Gastroesophageal sphincter (tissue), 4 donors: ENCODE measurements around the gene TELO2. TPM values are rescaled to one million over a fixed set of nuclear protein-coding genes. Genes with fewer than 3 reads are reported as not detected.

ENCODE experiments used
- ATAC-seq: fragments of 150-250 bp; one replicate; pipeline ENCODE4 v1.9.1; 2016; ENCODE audit warnings: mild to moderate bottlenecking, moderate library complexity
- H3K27ac ChIP-seq, 4 donors: fragments of 200-600 bp; sonication (generic) in 3 of 4; 1 replicate in 3 of 4; 2 replicates in 1 of 4; pipeline ENCODE4 v1.5.1; 2016 to 2019
- H3K27me3 ChIP-seq: fragments of 200-600 bp; sonication (generic); one replicate; pipeline ENCODE4 v1.5.1; 2019
- H3K36me3 ChIP-seq, 2 donors: fragments of 200-600 bp; sonication (generic); one replicate each; pipeline ENCODE4 v1.5.1; 2019; ENCODE audit warnings: control low read depth in 1 of 2
- H3K4me1 ChIP-seq, 3 donors: fragments of 200-600 bp; sonication (generic); 1 replicate in 2 of 3; 2 replicates in 1 of 3; pipeline ENCODE4 v1.5.1; 2016 to 2019; ENCODE audit warnings: control low read depth in 2 of 3
- H3K4me3 ChIP-seq, 2 donors: fragments of 200-600 bp; sonication (generic); one replicate each; pipeline ENCODE4 v1.5.1; 2019; ENCODE audit warnings: mild to moderate bottlenecking in 1 of 2, moderate library complexity in 1 of 2
- H3K9me3 ChIP-seq, 3 donors: fragments of 200-600 bp; sonication (generic); one replicate each; pipeline ENCODE4 v1.5.1; 2017 to 2019; ENCODE audit warnings: control low read depth in 2 of 3
- CTCF ChIP-seq, 4 experiments: fragments of 200-600 bp in 2 of 4; fragments of 450-650 bp in 2 of 4; sonication (generic) in 1 of 4; IDR thresholded peaks; one replicate each; pipeline ENCODE4 v1.5.1; 2017 to 2019; ENCODE audit warnings: antibody characterized with exemption in 4 of 4, mild to moderate bottlenecking in 2 of 4, moderate library complexity in 2 of 4
- EP300 ChIP-seq: sonication (generic); formaldehyde crosslinking; IDR thresholded peaks from one replicate; pipeline ENCODE4 v1.6.1; 2017; ENCODE audit warnings: antibody characterized with exemption, mild to moderate bottlenecking
- POLR2A ChIP-seq, 2 donors: fragments of 450-650 bp; IDR thresholded peaks; one replicate each; pipeline ENCODE4 v1.6.1; 2017; ENCODE audit warnings: antibody characterized with exemption in 2 of 2, mild to moderate bottlenecking in 2 of 2, moderate library complexity in 1 of 2
- POLR2AphosphoS5 ChIP-seq: sonication (generic); formaldehyde crosslinking; IDR thresholded peaks from one replicate; pipeline ENCODE4 v1.6.1; 2017; ENCODE audit warnings: antibody characterized with exemption
- WGBS, 2 donors: methylation state at CpG; one replicate each; pipeline ENCODE4 v1.1.5; 2018; ENCODE audit warnings: low coverage in 1 of 2; 5-methylcytosine and 5-hydroxymethylcytosine counted together
- total RNA-seq, 4 donors: library from RNA; depleted of rRNA; stranded (reverse); fragments of >200 nt; gene quantifications; one replicate each; pipeline ENCODE4 v1.1.0, GENCODE V29; 2016

The TELO2 gene
- total RNA-seq, 4 donors from 2014 or later, result 10.9 to 33.9 (median 20.8) TPM

GRCh38 chr16:1492082-1492922 lies 858 bp upstream of the TELO2 start:
- peak overlapping the region in 1 of 2 donors; percentile 91 for H3K4me3 ChIP-seq
- no peak for ATAC-seq

GRCh38 chr16:1493746-1494094 lies 560 bp downstream of the TELO2 start:
- H3K36me3 ChIP-seq, result peaks cover 0 to 44% of the 10 kb centered on the region in 2 donors
- H3K27ac ChIP-seq, result peak overlapping the region; percentile 41 to 91 (median 86)
- peak overlapping the region; percentile 55 to 91 for H3K4me3 ChIP-seq
- TF ChIP-seq POLR2A (IDR thresholded peaks at IDR 0.05) (no peak), EP300 (no peak), POLR2AphosphoS5 (no peak), CTCF (IDR thresholded peaks at IDR 0.05) (no peak)
- 0% methylated on average over 2 of the region's 30 CpGs; no CpG with 5 or more reads in 1 of the 2 donors for WGBS, 2 donors
- ATAC-seq, result peak; percentile 9
- no peaks in the 10 kb centered on the region for H3K9me3 ChIP-seq
- H3K4me1 ChIP-seq, result peaks cover 0 to 33% (median 18%) of the 10 kb centered on the region in 3 donors
- H3K27me3 ChIP-seq, result no peaks in the 10 kb centered on the region

More at GRCh38 chr16:1492082-1492922, 858 bp upstream of the TELO2 start:
- Histone ChIP-seq H3K27ac (peak overlapping the region in 3 of 4 donors; percentile 81 to 91 (median 90)), H3K9me3 (no peaks in the 10 kb centered on the region), H3K4me1 (peaks cover 0 to 33% (median 18%) of the 10 kb centered on the region in 3 donors), H3K36me3 (peaks cover 0 to 30% of the 10 kb centered on the region in 2 donors), H3K27me3 (no peaks in the 10 kb centered on the region)
- TF ChIP-seq POLR2AphosphoS5 (no peak), POLR2A (IDR thresholded peaks at IDR 0.05) (no peak), CTCF (IDR thresholded peaks at IDR 0.05) (no peak)
- 77 to 79% methylated on average over 7 to 16 of the region's 23 CpGs for WGBS, 2 donors

- Histone ChIP-seq H3K4me3 (peak overlapping the region; percentile 55 to 91), H3K27ac (peak overlapping the region in 3 of 4 donors; percentile 81 to 91 (median 90)), H3K27me3 (no peaks in the 10 kb centered on the region), H3K9me3 (no peaks in the 10 kb centered on the region), H3K36me3 (peaks cover 0 to 49% of the 10 kb centered on the region in 2 donors), H3K4me1 (peaks cover 0 to 33% (median 18%) of the 10 kb centered on the region in 3 donors)
- peak; percentile 54 for ATAC-seq
- WGBS, 2 donors, result 0% methylated on average over 3 of the region's 25 CpGs; no CpG with 5 or more reads in 1 of the 2 donors
- TF ChIP-seq POLR2A (IDR thresholded peaks at IDR 0.05) (no peak), CTCF (IDR thresholded peaks at IDR 0.05) (peak in 3 of 4 experiments; percentile 63 to 67 (median 65))
These were observed 1.0 kb downstream of the TELO2 start for GRCh38 chr16:1494129-1494640.

- Histone ChIP-seq H3K9me3 (no peaks in the 10 kb centered on the region), H3K27me3 (no peaks in the 10 kb centered on the region), H3K4me1 (peaks cover 0 to 33% (median 18%) of the 10 kb centered on the region in 3 donors), H3K36me3 (peaks cover 0 to 54% of the 10 kb centered on the region in 2 donors), H3K27ac (peak overlapping the region in 3 of 4 donors; percentile 81 to 91 (median 90)), H3K4me3 (peak overlapping the region in 1 of 2 donors; percentile 91)
- ATAC-seq, result no peak
- TF ChIP-seq POLR2A (IDR thresholded peaks at IDR 0.05) (no peak), CTCF (IDR thresholded peaks at IDR 0.05) (no peak), EP300 (no peak), POLR2AphosphoS5 (no peak)
- whole genome bisulfite sequencing, 2 donors, result 60% methylated on average over 2 of the region's 13 CpGs; no CpG with 5 or more reads in 1 of the 2 donors
These were observed 1.6 kb downstream of the TELO2 start for GRCh38 chr16:1494711-1495110.
